Anterior cingulate cortex (tissue), 58 donors: ENCODE data around the gene NR4A1.

Experiments
- DNase-seq, 58 donors: peaks; one replicate each; lab custom pipeline; 2025; lab: John Stamatoyannopoulos, UW

The NR4A1 gene

DNA sequence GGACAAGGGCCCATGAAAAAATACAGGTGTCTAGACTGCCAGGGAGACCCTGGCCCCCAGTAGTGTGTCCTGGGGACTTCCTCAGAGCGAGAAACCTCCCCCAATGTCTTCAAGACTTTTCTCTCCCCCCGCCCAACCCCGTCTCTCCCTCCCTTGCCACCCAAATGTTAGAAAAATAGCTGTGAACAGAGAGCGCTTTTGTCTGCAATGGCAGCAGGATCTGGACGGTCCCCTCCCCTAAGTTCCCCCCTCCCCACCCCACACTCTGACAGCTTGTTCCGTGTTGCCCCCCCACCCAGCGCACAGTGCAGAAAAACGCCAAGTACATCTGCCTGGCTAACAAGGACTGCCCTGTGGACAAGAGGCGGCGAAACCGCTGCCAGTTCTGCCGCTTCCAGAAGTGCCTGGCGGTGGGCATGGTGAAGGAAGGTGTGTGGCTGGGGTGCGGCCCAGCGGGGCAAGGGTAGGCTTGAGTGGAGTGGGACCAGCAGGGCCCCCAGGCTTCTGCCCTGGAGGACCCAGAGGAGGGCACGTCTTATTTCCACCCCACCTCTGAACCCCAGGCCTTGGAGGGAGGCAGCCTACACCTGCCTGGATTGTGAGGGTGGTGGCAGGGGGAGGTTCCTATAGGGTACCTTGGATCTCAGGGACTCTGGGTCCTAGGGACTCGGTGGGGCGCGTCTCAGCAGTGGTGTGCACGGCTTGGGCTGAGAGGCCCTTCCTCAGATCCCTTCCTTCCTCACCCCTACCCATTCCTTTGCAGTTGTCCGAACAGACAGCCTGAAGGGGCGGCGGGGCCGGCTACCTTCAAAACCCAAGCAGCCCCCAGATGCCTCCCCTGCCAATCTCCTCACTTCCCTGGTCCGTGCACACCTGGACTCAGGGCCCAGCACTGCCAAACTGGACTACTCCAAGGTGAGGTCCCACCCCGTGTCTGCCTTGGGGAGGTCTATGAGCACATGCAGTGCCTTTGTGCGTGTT lies 4.8 kb downstream of the NR4A1 start:
- DNase-seq = peak in 41 of 58 donors; percentile 23 to 82 (median 56)

DNA sequence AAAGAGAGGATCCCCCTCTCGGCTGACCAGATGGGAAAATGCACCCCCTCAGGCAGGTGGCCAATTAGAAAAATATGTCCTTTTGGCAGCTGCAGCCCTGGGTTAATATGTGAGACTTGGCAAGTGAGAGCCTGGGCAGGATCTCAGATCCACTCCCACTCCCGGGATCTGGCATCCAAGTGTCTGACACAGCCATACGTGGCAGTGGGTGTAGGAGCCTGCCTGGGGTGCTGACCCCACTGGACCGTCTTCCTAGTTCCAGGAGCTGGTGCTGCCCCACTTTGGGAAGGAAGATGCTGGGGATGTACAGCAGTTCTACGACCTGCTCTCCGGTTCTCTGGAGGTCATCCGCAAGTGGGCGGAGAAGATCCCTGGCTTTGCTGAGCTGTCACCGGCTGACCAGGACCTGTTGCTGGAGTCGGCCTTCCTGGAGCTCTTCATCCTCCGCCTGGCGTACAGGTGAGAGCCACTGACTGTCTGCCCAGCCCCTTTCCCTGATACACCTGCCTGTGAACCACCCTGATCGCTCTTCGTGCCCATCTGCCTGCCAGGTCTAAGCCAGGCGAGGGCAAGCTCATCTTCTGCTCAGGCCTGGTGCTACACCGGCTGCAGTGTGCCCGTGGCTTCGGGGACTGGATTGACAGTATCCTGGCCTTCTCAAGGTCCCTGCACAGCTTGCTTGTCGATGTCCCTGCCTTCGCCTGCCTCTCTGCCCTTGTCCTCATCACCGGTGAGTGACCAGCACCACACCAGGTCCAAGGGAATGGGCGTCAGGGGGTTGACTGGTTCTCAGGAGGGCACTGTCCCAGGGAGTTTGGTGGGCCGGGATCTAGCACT lies 5.8 kb downstream of the NR4A1 start:
- peak in 3 of 58 donors; percentile 27 to 61 (median 52) for DNase-seq

DNA sequence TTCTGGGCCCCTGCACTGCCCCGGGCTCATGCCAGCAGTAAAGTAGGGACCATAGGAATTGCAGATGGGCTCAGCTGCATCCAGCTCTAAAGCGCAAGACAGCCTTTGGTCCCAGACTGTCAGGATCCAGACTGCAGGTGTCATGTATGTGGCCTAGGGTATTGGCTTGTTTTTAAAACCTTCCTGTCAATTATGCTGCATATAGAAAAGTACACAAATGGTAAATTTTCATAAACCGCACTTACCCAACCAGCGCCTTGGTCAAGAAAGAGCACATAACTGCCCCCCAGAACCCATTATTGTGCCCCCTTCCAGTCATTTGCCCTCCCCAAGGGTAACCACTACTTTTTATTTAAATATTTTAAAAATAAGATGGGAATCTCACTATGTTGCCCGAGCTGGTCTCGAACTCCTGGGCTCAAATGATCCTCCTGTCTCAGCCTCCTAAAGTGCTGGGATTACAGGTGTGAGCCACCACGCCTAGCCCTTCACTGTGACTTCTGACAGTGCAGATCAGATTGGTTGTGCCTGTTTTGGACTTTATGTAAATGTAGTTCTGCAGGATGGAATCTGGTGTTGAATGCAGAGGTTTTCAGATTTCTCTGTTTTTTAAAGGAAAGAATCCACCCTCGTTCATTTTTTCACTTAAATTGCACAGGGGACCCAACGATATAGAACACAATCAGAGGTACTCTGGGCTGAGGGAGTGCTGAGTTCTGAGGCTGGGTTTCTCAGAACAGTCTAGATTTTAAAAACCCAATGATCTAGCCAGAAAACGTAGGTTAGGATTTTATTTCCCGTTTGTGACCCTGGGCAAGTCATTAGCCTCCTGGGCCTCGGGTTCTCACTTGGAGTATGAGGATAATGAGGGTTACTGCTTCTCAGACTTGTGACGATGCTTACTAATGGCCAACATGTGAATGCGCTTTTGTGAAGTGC lies 6.7 kb downstream of the NR4A1 start:
- DNase-seq = no peak

DNA sequence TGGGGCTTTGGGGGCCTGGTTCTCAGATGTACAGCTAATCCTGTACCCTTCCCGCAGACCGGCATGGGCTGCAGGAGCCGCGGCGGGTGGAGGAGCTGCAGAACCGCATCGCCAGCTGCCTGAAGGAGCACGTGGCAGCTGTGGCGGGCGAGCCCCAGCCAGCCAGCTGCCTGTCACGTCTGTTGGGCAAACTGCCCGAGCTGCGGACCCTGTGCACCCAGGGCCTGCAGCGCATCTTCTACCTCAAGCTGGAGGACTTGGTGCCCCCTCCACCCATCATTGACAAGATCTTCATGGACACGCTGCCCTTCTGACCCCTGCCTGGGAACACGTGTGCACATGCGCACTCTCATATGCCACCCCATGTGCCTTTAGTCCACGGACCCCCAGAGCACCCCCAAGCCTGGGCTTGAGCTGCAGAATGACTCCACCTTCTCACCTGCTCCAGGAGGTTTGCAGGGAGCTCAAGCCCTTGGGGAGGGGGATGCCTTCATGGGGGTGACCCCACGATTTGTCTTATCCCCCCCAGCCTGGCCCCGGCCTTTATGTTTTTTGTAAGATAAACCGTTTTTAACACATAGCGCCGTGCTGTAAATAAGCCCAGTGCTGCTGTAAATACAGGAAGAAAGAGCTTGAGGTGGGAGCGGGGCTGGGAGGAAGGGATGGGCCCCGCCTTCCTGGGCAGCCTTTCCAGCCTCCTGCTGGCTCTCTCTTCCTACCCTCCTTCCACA lies 7.6 kb downstream of the NR4A1 start:
- DNase-seq = peak in 28 of 58 donors; percentile 18 to 81 (median 46)

DNA sequence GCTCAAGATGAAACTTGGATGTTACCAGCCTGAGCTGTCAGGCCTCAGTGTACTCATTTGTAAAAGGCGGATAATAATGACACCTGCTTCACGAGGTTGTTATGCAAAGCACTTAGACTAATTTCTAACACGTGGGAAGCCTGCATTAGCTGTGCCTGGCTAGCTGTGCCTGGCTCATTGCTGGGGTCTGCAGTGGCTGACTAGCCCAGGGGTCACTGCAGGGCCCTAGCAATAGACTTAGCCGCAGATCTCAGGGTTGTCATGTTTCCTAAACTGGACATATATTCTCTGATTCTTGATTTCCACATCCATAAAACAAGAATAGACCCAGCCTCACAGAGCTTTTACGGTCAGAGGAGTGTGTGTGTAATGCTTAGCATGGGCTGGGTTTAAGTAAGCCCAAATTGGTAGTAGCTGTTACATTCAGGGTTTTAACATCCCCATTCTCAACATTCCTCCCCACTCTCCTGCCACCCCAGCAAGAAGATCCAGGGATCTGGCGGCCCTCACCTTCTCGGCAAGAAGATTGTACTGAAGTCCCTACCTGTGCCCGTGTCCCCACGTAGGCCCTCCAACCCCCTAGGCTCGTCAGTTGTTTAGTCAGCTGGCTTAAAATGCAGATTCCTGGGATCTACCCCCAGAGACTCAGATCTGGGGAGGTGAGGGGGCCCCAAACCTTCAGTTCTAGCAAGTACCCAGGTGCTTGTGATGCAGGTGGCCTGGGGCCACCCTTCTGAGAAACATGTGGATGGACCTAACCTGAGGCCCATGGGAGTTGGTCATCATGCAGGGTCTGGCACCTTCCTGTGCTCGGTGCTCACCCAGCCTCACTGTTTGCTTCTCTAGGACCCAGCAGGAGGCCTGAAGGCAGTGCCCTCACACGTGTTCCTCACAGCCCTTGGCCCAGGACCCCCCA lies 8.6 kb downstream of the NR4A1 start:
- peak in 2 of 58 donors; percentile 24 to 33 for DNase-seq

DNA sequence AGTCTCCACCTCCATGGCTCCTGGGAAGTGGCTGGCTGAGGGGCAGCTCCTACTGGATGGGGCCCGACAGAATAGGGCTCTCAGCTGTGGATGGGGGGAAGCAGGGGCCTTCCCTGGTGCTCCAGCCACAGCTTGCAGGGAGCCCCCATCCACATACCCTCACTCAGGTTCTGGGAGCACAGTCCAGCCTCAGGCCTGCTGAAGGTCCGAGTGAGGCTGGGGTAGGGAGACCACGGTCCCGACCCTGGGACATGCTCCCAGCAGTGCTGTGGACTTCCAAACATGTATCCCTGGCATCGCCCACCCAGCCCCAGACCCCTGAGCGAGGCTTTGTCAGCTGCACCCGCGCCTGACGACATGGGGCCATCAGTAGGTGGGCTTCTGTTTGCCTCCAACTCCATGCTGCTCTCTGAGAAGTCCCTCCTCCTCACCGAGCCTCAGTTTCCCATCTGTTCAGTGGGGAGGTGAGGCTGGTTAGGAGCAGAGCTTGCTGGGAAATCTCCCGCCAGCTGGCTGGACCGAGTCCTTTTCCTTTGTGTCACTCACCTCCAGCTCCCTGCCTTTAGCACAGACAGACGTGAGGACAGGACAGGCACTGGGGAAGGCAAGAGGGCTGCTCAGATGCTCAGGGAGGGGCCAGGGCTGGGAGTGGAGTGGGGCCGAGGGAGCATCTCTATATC lies 9.4 kb downstream of the NR4A1 start:
- DNase-seq = no peak

DNA sequence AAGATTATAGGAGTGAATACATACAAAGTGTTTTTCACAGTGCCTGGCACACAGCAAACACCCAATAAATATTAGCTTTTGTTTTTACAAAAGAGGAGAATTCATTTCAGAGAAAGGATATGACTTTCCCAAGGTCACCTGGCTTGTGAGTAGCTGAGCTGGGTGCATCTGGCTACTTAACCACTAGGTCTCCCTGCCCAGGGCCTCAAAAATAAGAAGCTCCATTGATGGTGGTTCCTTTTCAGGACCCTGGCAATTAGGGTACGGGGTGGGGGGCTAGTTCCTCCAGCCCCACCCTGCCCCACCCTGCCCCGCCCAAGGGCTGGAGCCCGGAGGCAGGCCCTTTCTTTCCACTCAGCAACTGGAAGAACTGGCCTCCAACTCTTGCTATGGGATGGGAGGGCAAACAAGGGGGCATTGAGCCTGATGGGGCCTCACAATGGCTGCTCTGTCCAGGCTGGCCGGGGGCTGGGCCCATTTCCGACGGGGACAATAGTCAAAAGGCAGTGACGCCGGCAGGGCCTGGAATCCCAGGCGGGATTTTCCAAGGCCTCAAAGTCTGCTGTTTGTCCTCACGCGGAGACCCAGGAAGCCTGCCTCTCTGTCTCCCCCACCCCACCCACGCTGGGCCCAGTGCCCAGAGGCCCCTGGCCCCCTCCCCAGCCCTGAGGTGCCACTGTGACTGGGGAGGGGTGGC lies 10.4 kb downstream of the NR4A1 start:
- peak in 54 of 58 donors; percentile 34 to 96 (median 82) for DNase-seq

DNA sequence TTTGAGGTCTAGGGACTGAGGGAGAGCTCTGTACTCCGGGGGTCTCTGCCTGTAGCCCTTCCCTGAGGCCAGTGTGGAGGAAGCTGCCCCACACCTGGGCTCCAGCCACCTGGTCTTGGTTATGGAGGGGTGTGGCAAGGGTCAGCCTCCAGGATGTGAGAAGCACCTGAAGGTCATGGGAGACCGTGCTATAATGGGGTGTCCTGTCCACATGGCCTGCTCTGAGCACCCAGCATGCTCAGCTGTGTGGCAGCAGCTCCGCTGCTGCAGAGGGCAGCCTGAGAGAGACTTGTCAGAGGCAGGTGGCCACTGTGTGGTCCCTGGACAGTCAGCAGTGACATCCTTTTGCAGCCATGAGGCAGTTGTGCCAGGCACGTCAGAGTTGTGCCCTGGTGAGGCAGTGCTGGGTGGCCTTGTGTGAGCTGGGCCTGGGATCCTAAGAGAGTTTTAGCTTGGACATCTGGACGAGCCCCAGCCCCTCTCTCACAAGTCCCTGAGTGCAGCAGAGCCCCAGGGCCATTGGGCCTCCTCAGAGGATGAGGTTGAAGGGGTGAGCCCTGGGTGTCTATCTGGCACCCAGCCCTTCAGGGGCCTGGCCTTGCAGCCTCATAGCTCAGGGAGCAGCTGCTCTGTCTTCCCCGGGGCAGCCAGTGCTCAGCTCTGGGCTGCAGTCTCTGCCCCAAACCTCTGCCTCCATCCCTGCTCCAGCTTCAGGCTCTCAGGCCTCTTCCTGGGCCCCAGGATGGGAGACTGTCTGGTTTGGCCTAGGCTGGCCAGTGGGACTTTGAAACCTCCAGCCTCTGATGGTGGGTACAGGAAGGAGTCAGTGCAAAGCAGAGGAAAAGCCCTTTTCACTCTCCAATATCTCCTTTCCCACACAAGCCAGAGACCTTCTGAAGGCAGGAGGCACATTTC lies 11.2 kb downstream of the NR4A1 start:
- DNase-seq = peak in 14 of 58 donors; percentile 23 to 77 (median 50)

DNA sequence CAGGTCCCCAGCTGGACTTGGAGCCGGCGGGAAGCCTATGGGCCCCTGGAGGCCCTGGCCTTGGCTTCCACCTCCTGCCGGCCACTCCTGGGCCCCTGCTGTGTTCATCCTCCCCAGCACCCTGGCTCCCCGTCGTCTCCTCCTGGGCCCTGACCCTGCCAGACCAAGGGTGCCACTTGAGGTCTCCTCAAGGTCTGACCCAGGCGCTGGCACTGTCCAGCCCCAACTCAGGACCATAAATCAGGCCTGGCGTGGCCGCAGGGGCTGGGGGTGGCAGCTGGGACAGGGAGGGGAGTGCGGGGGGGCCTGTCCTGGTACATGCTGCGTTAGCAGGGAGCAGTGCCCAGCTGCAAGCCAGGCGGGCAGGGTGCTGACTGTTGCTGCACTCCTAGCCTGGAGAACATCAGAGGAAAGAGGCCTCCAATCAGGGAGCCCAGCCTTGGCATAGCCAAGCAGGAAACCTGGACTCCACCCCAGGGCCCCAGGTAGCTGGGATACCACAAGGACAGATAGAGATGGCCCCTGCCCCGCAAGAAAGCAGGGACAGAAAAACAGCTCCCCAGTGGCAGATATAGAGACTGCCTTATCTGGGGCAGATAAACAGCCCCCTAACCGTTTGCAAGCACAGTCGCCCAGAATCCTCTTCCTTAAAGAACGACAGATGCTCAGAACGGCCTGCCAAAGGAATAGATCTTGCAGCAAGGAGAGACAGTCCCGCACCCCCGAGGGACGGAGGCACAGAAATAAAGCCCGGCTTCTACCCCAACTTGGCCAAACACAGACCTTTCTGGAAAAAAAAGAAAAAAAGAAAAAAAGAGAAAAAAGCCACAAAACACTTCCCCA lies 12.1 kb downstream of the NR4A1 start:
- peak in 16 of 58 donors; percentile 20 to 61 (median 36) for DNase-seq

DNA sequence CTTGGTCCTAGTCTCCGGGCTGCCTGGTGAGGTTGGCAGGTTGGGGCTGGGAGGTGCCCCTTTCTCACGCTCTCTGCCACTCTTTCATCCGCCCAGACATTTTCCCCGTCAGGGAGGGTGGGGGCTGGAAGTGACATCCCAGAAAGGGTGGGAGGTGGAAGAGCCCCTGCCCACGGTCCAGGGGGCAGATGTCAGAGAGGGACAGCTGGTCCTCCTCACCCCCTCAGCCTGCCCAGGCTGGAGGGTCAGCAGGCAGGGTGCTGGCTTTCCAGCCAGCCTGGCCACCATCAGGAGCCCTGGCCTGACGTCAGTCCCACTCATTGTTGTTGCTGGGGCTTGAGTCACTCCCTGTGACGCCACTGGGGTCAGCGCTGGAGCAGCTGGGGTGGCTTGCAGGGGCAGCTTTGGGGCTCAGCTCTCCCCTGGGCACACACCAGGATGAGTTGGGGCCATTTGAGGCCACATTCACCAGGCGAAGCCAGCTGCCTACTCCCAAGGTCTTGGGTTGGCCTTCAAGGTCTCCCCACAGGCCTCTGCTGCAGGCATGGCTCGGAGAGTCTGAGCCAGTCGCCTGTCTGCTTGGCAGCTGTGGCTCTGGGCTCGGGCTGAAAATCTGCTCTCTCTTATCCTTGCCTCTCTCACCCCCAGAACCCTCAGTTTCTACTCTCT lies 12.9 kb downstream of the NR4A1 start:
- DNase-seq = peak in 10 of 58 donors; percentile 14 to 72 (median 40)

DNA sequence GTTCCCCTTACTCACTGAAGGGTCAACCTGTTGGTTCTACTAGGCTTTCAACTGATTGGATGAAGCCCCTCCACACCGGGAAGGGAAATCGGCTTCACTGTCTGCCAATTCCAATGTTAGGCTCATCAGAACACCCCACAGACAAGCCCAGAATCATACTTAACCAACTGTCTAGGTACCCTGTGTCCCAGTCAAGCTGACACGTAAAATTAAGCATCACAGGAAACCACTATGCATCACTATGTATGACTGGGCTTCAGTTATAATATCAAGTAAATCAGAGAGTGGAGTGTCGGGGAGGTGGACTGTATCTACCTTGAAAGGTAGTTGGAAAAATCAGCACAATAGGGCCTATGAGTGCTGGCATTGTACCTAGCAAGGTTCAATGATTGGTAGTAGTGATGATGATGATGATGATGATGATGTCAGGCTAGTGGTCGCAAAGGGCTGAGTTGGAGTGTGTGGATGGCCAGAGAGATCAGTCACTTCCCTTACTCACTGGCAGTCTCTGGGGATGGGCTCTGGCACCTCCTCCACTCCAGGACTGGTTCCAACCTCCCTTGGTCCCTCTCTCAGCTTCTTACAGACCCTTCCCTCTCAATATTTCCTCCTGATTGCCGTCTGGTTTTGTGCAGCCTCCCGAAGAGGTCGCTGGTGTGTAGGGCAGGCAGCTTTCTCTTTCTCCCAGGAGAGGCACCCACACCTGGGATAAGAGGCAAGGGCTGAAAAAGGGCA lies 15.3 kb downstream of the NR4A1 start:
- no peak for DNase-seq

DNA sequence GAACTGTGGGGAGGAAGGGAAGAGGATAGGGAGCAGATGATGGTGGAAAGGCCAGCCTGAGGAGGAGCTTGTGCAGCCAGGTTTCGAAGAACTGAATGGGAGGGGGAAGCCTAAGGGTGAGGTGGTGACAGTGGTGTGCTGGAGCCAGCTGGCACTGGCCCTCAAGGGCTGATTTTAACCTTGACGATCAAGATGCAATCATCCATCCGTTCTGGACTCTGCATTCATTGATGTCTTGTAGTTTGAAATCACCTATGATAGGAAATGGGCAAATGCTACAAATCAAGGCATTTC lies 15.8 kb downstream of the NR4A1 start:
- DNase-seq = no peak

DNA sequence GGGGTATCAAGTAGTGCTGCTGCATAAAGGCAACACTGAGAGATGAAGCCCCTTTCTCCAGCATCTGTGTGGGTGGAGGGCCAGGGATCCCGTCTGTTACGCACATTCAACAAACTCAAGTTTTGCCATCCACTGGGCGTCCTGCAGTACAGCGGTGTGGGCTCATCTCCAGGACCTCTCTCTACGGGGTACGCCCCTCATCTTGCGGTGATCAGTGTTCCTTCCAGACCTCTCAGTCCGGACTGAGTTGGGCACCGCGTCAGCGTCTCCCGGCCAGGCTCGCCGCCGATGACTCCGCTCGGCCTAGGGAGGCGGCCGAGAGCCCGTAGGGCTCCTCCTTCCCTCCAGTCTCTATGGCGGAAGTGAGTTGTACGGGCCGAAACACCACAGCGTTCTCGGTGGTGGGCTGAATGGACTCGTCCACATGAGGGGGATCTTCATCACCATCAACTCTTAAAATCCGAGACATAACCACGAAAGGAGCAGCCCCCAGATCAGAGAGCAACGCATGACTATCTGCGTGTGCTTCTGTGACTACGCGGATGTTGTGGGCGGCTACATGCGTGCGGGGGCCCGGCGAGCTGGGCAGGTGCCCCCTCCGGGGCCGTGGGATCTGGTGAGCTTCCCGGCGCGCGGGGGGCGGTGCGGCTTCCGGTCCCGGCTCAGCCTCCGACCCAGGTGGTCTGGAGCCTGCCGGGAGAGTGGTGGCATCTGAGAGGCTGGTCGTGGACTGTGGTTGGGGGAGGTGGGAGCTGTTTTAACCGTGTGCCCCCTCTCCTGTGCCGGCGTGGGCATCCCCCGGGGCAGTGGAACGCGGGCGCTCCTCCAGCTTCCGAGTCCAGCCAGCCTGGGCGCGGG lies 18.3 kb downstream of the NR4A1 start, which contains the start of gene ATG101:
TSS of gene ATG101 (plus strand) at position 652 of the 858 bp plus-strand sequence. CDS start 3,673 bp downstream, outside the sequence.
- peak; percentile 69 to 96 (median 89) for DNase-seq
